Measurements from ENCODE around the gene HOXC4.

HOXC4 gene

GRCh38 chr12:54006559-54007220 is 46.9 kb upstream of the HOXC4 start:
- Mint-ChIP-seq H3K4me1 (peaks cover 81% of the 10 kb centered on the region), H3K27me3 (ENCODE audit: low read depth) (peaks cover 58% of the 10 kb centered on the region), H3K4me3 (peak overlapping the region; percentile 95 to 99 (median 96)), H3K36me3 (ENCODE audit: low read depth) (peaks cover 28% of the 10 kb centered on the region), H3K9me3 (no peaks in the 10 kb centered on the region), H3K27ac (peak overlapping the region; percentile 95 to 100 (median 100))
- TF ChIP-seq CTCF (IDR thresholded peaks at IDR 0.05; ENCODE audit: unreplicated experiment in 3 of 3): no peak

GRCh38 chr12:54007538-54008259 is 45.9 kb upstream of the HOXC4 start:
- peaks cover 51% of the 10 kb centered on the region for H3K27me3 Mint-ChIP-seq (ENCODE audit: low read depth)

GRCh38 chr12:54008260-54008552 is 45.4 kb upstream of the HOXC4 start:
- H3K4me3 Mint-ChIP-seq: peak overlapping the region; percentile 95 to 99 (median 96)
- no peaks in the 10 kb centered on the region for H3K9me3 Mint-ChIP-seq

More at GRCh38 chr12:54007538-54008259, 45.9 kb upstream of the HOXC4 start:
- Mint-ChIP-seq H3K9me3 (no peaks in the 10 kb centered on the region), H3K36me3 (ENCODE audit: low read depth) (peaks cover 19% of the 10 kb centered on the region), H3K4me3 (peak overlapping the region; percentile 95 to 99 (median 96)), H3K27ac (peak overlapping the region; percentile 91 to 100 (median 95)), H3K4me1 (peaks cover 81% of the 10 kb centered on the region)
- TF ChIP-seq CTCF (IDR thresholded peaks at IDR 0.05; ENCODE audit: unreplicated experiment in 3 of 3): no peak

GRCh38 chr12:54009171-54010052 is 44.2 kb upstream of the HOXC4 start:
- Mint-ChIP-seq H3K4me3 (peak overlapping the region; percentile 78 to 97 (median 83)), H3K36me3 (ENCODE audit: low read depth) (peaks cover 7% of the 10 kb centered on the region)

More at GRCh38 chr12:54008260-54008552, 45.4 kb upstream of the HOXC4 start:
- Mint-ChIP-seq H3K4me1 (peaks cover 81% of the 10 kb centered on the region), H3K36me3 (ENCODE audit: low read depth) (peaks cover 14% of the 10 kb centered on the region), H3K27ac (peak overlapping the region; percentile 91 to 100 (median 95)), H3K27me3 (ENCODE audit: low read depth) (peaks cover 51% of the 10 kb centered on the region)
- TF ChIP-seq CTCF (IDR thresholded peaks at IDR 0.05; ENCODE audit: unreplicated experiment in 3 of 3): no peak

More at GRCh38 chr12:54009171-54010052, 44.2 kb upstream of the HOXC4 start:
- peak overlapping the region; percentile 95 to 97 (median 95) for H3K27ac Mint-ChIP-seq
- no peaks in the 10 kb centered on the region for H3K9me3 Mint-ChIP-seq
- H3K27me3 Mint-ChIP-seq (ENCODE audit: low read depth): peaks cover 50% of the 10 kb centered on the region
- H3K4me1 Mint-ChIP-seq: peaks cover 82% of the 10 kb centered on the region
- TF ChIP-seq CTCF (IDR thresholded peaks at IDR 0.05; ENCODE audit: unreplicated experiment in 3 of 3): no peak
